Vagina (tissue), 2 donors: ENCODE data around the gene GPC5. TPM values are rescaled to one million over a fixed set of nuclear protein-coding genes. Genes with fewer than 3 reads are reported as not detected.

ENCODE experiments used
- DNase-seq, 2 donors: peaks; one replicate each; pipeline ENCODE4 v3.0.0-alpha.2; 2017; ENCODE audit errors: extremely low spot score in 2 of 2
- H3K27ac ChIP-seq: fragments of 200-600 bp; sonication (generic); one replicate; pipeline ENCODE4 v1.5.1; 2019
- H3K27me3 ChIP-seq: fragments of 200-600 bp; sonication (generic); one replicate; pipeline ENCODE4 v1.5.1; 2019
- H3K36me3 ChIP-seq, 2 donors: fragments of 200-600 bp; sonication (generic); one replicate each; pipeline ENCODE4 v1.5.1; 2017 to 2019
- H3K4me1 ChIP-seq: fragments of 200-600 bp; sonication (generic); one replicate; pipeline ENCODE4 v1.5.1; 2019
- H3K4me3 ChIP-seq, 2 donors: fragments of 200-600 bp; sonication (generic); 1 replicate in 1 of 2; 2 replicates in 1 of 2; pipeline ENCODE4 v1.5.1; 2016 to 2019
- H3K9me3 ChIP-seq: fragments of 200-600 bp; sonication (generic); one replicate; pipeline ENCODE4 v1.5.1; 2019
- CTCF ChIP-seq, 3 experiments: fragments of 450-650 bp in 2 of 3; fragments of 200-600 bp in 1 of 3; sonication (generic) in 1 of 3; IDR thresholded peaks; one replicate each; pipeline ENCODE4 v1.5.1; 2017 to 2019; ENCODE audit warnings: antibody characterized with exemption in 3 of 3, mild to moderate bottlenecking in 2 of 3, moderate library complexity in 2 of 3
- POLR2A ChIP-seq, 2 donors: fragments of 450-650 bp; IDR thresholded peaks; one replicate each; pipeline ENCODE4 v1.6.1; 2017; ENCODE audit warnings: antibody characterized with exemption in 2 of 2, mild to moderate bottlenecking in 2 of 2, moderate library complexity in 2 of 2
- POLR2AphosphoS5 ChIP-seq, 2 donors: sonication (generic); formaldehyde crosslinking; IDR thresholded peaks; one replicate each; pipeline ENCODE4 v1.9.0; 2017; ENCODE audit warnings: antibody characterized with exemption in 2 of 2, mild to moderate bottlenecking in 2 of 2, low read depth in 1 of 2; ENCODE audit not compliant: insufficient read depth in 1 of 2
- intact Hi-C: fragments of 100-400 bp; cut with DNase I; formaldehyde crosslinking; loops from one replicate; pipeline ENCODE4 v1.15.1; 2023
- total RNA-seq: library from RNA; depleted of rRNA; stranded (reverse); fragments of >200 nt; gene quantifications from one replicate; pipeline ENCODE4 v1.2.3, GENCODE V29; 2016

The GPC5 gene
- total RNA-seq, 1 donor from 2014 or later: 1.7 TPM

DNA sequence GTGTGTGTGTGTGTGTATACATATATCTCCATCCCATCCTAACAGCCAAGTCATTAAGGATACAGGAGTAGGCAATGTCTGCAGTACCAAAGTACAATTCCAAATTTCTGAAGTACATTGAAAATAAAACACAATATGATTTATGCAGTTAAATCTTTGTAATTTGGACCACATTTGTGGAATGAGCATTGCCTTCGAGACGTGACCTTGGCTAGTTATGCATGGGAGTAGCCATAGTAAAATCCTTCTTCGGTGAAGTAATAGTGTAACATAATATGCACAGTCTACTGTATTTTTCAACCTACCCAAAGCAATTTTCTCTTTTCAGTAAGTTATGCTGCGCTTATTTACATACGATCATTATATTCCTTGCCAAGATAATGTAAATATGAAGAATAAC, 1162.5 kb downstream of the GPC5 start:
- TF ChIP-seq POLR2A (IDR thresholded peaks at IDR 0.05): no peak
- TF ChIP-seq CTCF (IDR thresholded peaks at IDR 0.05): no peak
- no peak for TF ChIP-seq POLR2AphosphoS5 (IDR thresholded peaks at IDR 0.05; ENCODE audit: insufficient read depth in 1 of 2, low read depth in 1 of 2)
- no peak overlapping the region for H3K27ac ChIP-seq
- H3K27me3 ChIP-seq: no peaks in the 10 kb centered on the region
- H3K4me1 ChIP-seq: no peaks in the 10 kb centered on the region
- H3K36me3 ChIP-seq: no peaks in the 10 kb centered on the region
- no peak overlapping the region for H3K4me3 ChIP-seq
- no peak for DNase-seq
- intact Hi-C loops: no loop called here
- no peaks in the 10 kb centered on the region for H3K9me3 ChIP-seq

- intact Hi-C loops: no loop called here
- no peaks in the 10 kb centered on the region for H3K36me3 ChIP-seq
- TF ChIP-seq CTCF (IDR thresholded peaks at IDR 0.05) (no peak), POLR2A (IDR thresholded peaks at IDR 0.05) (no peak), POLR2AphosphoS5 (IDR thresholded peaks at IDR 0.05; ENCODE audit: insufficient read depth in 1 of 2, low read depth in 1 of 2) (no peak)
- no peak for DNase-seq
- H3K27me3 ChIP-seq: no peaks in the 10 kb centered on the region
- H3K9me3 ChIP-seq: no peaks in the 10 kb centered on the region
- H3K27ac ChIP-seq: no peak overlapping the region
- H3K4me3 ChIP-seq: no peak overlapping the region
- no peaks in the 10 kb centered on the region for H3K4me1 ChIP-seq
Observed at GRCh38 chr13:92564942-92565341, 1166.5 kb downstream of the GPC5 start.

DNA sequence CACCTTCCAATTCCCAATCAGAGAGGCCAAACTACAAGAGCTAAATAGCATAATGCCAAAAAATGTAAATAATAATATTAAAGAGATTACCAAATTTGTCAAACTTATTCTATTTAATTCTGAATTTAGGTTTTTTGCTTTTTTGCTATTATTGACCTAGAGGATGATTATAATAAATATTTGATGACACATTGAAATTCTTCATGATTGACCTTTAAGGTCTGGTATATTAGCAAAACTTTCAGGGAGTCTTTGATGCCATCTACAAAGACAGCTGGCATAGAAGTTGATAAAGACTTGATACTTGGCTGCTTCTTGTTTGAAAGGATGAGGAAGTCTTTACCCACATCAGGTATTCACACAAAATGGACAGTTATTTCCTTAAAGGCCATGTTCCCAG, 1168.3 kb downstream of the GPC5 start:
- DNase-seq: no peak
- Histone ChIP-seq H3K27me3 (no peaks in the 10 kb centered on the region), H3K36me3 (no peaks in the 10 kb centered on the region), H3K4me1 (no peaks in the 10 kb centered on the region), H3K4me3 (no peak overlapping the region), H3K27ac (no peak overlapping the region), H3K9me3 (no peaks in the 10 kb centered on the region)
- TF ChIP-seq POLR2A (IDR thresholded peaks at IDR 0.05) (no peak), CTCF (IDR thresholded peaks at IDR 0.05) (no peak), POLR2AphosphoS5 (IDR thresholded peaks at IDR 0.05; ENCODE audit: insufficient read depth in 1 of 2, low read depth in 1 of 2) (no peak)
- intact Hi-C loops: no loop called here

GRCh38 chr13:92572190-92572589, 1173.8 kb downstream of the GPC5 start:
- Histone ChIP-seq H3K27me3 (no peaks in the 10 kb centered on the region), H3K9me3 (no peaks in the 10 kb centered on the region), H3K27ac (no peak overlapping the region), H3K4me3 (no peak overlapping the region), H3K36me3 (no peaks in the 10 kb centered on the region), H3K4me1 (no peaks in the 10 kb centered on the region)
- TF ChIP-seq POLR2AphosphoS5 (IDR thresholded peaks at IDR 0.05; ENCODE audit: insufficient read depth in 1 of 2, low read depth in 1 of 2) (no peak), CTCF (IDR thresholded peaks at IDR 0.05) (no peak), POLR2A (IDR thresholded peaks at IDR 0.05) (no peak)
- intact Hi-C loops: no loop called here
- no peak for DNase-seq

DNA sequence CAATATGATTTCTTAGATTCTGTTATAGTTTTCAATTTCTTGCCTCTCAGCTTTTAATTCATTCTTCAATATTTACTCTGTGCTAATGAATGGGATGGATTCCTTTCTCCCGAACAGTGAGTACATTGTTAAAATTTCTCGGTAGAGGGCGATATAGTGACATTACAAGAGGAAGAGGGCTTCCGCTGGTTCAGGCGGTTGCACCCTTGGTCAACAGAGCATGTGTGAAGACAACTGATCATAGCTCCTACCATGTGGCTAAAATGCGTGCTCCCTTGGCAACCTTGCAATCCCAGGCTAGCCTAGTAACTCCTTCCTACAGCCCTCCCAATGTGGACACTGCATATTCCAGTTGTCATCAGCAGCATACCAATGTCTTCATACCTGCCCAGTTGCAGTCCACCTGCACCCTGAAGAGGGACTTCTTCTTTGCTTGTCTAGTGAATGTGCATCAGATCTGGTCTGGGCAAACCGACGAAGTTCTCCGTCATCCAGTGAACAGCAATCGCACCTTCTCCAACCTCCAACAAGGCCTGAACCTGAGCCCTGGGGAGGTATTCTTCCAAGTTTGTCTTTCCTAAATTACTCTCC, 1175.1 kb downstream of the GPC5 start:
- TF ChIP-seq POLR2A (IDR thresholded peaks at IDR 0.05): no peak
- TF ChIP-seq CTCF (IDR thresholded peaks at IDR 0.05): no peak
- no peak for TF ChIP-seq POLR2AphosphoS5 (IDR thresholded peaks at IDR 0.05; ENCODE audit: insufficient read depth in 1 of 2, low read depth in 1 of 2)
- intact Hi-C loops: no loop called here
- Histone ChIP-seq H3K4me1 (no peaks in the 10 kb centered on the region), H3K36me3 (no peaks in the 10 kb centered on the region), H3K27ac (no peak overlapping the region), H3K27me3 (no peaks in the 10 kb centered on the region), H3K4me3 (no peak overlapping the region), H3K9me3 (no peaks in the 10 kb centered on the region)
- no peak for DNase-seq
